ENCODE results near the gene ZC3H10.
"Not testable (repeated sequence)": the region's sequence is repeated elsewhere in the genome, so short reads cannot be mapped to it uniquely, and the experiment has no call there.

The ZC3H10 gene

DNA sequence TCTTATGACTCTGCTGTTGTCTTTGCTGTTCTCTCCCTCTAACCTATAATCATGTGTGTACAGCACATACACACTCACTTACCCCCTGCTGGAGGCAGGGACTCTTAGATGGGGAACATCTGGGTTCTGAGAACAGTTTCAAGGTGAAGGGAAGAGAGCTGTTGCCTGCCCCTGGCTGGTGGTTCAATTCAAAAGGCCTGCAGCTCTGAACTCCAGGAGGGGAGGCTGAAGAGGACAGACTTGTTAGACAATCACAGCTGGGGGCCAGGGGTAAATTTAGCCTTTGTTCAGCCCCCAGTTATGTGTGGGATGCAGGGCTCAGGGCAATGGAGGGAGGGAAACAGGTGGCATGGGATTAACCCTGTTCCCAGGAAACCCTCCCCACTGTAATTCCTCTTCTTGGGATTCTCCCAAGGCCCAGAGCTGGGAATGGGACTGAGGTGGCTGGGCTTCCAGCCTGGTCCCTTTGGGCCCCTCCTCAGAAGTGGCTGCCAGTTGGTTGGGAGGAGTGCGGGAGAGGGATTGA, 36.2 kb downstream of the ZC3H10 start:
- no peak overlapping the region for H3K4me3 ChIP-seq (ENCODE audit: low read length)
- no peak for TF ChIP-seq CTCF (conservative IDR thresholded peaks at IDR 0.05; ENCODE audit: low read depth, low read length)
- no peak for DNase-seq (ENCODE audit: low read depth)

DNA sequence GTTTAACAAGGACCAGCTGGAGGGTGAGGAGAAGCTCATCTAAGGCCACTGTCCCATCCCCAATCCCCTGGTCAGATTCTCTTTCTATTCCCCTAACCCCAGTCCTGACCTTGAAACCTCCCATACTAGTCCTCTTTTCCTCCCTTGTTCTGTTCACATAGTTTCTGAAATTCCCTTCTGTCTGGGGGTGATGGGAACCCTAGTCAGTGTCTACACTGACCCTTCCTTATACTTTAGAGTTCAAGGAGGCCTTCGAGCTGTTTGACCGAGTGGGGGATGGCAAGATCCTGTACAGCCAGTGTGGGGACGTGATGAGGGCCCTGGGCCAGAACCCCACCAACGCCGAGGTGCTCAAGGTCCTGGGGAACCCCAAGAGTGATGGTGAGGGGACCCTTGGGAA, 36.8 kb downstream of the ZC3H10 start:
- TF ChIP-seq CTCF (conservative IDR thresholded peaks at IDR 0.05; ENCODE audit: low read depth, low read length), result no peak
- H3K4me3 ChIP-seq (ENCODE audit: low read length), result no peak overlapping the region
- no peak for DNase-seq (ENCODE audit: low read depth)

DNA sequence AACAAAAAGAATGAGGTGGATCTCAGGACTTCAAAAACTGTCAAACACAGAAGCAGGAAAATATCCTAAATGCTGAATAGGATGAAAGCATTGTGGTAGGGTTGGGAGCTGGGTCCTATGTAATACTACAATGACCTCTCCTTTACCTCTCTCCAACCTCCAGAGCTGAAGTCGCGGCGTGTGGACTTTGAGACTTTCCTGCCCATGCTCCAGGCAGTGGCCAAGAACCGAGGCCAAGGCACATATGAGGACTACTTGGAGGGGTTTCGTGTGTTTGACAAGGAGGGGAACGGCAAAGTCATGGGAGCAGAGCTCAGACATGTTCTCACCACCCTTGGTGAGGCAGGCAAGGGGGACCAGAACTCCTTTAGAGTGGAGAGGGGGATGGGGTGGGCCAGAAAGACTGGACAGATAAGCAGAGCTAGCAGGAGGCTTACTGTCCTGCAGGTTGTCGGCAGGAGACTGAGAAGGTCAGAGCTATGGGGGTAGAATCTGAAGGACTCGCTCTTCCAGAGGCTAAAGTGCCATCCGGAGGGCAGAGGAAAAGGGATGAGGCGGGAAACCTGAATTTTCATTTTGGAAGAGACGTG, 37.3 kb downstream of the ZC3H10 start:
- H3K4me3 ChIP-seq (ENCODE audit: low read length), result no peak overlapping the region
- no peak for TF ChIP-seq CTCF (conservative IDR thresholded peaks at IDR 0.05; ENCODE audit: low read depth, low read length)
- no peak for DNase-seq (ENCODE audit: low read depth)

DNA sequence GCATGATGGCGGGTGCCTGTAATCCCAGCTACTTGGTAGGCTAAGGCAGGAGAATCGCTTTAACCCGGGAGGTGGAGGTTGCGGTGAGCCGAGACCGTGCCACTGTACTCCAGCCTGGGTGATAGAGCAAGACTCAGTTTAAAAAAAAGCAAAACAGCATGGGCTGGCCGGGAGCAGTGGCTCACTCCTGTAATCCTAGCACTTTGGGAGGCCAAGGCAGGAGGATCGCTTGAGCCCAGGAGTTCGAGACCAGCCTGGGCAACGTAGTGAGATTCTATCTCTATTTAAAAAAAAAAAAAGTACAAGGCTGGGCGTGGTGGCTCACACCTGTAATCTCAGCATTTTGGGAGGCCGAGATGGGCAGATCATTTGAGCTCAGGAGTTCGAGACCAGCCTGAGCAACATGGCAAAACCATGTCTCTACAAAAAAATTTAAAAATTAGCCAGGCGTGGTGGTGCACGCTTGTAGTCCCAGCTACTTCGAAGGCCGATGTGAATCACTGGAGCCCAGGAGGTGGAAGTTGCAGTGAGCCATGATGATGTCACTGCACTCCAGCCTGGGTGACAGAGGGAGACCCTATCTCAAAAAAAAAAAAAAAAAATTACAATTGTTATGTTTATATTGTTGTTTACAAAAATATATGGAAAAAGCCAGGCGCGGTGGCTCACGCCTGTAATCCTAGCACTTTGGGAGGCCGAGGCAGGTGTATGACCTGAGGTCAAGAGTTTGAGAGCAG, 38.6 kb downstream of the ZC3H10 start:
- not testable (repeated sequence) for DNase-seq (ENCODE audit: low read depth)
- peak overlapping the region; percentile 99 for H3K4me3 ChIP-seq (ENCODE audit: low read length)

DNA sequence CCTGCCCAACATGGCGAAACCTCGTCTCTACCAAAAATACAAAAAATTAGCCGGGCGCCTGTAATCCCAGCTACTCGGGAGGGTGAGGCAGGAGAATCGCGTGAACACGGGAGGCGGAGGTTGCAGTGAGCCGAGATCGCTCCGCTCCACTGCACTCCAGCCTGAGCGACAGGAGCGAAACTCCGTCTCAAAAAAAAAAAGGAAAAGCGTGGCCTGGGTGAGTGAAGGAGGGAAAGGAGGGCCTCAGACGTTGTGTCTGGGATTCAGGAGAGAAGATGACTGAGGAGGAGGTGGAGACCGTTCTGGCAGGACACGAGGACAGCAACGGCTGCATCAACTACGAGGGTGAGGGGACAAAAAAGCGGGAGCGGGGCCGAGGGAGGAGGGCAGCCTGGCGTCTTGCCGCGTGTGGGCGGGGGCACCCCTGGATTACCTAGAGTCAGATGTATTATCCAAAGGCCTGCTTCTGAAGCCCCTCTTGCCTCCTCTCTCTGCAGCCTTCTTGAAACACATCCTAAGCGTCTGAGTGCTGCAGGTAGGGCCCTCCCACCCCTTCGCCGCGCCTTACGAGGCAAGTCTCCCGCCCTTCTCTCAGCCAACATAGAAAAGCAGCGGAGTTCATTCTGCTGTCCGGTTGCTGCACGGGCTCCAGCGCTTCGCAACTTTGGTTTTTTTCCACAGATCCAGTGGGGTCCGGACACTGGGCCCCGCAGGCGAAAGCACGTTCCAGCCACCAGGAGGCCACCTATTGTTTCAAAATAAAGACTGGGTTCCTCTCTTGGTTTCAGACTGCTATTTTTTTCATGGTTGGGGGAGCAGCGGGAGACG, 39.3 kb downstream of the ZC3H10 start:
- peak; percentile 63 for TF ChIP-seq CTCF (conservative IDR thresholded peaks at IDR 0.05; ENCODE audit: low read depth, low read length)
- peak overlapping the region; percentile 99 for H3K4me3 ChIP-seq (ENCODE audit: low read length)
- DNase-seq (ENCODE audit: low read depth), result peak; percentile 34

DNA sequence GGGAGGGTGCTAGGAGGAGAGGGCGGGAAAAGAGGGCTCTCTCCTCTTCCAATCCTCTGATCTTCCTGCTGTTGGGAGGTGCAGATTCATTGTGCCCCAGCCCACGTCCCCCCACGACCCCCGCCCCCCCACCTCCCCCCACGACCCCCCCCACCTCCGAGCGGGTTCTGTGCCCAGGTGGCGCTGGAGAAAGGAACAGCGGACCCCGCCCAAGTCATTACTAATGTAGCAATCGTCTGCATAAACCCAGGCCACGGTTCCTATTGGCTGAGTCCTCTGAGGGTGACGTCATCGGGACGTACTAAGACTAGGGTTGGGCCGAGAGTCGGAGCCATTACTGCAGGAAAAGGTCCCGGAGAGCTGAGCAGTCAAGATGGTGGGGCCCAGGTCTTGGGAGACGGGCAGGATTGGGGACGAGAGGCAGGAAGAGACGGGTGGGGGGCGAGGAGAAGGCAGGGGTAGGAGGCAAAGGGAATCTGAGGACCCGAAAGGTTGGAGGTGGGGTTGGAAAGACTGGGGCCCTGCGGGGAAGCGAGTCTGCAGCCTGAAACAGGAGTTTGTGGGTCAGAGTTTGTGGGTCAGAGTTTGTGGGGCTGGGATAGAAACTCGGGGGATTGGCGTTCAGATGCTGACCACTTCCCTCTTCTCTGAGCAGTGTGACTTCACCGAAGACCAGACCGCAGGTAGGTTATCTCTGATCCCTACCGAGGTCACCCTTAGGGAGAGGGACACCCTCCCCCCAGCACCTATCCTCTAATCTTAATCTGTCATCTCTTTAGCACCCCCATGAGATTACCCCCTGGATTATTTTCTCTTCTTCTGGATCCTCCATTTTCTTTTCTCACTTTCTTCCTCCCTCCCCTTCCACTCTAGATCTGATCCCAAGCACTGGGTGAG, 40.2 kb downstream of the ZC3H10 start, which contains the start of gene MYL6:
TSS of gene MYL6 (plus strand) at position 331 of the 897 bp plus-strand sequence. CDS start at position 374, 43 bp downstream.
- peak; percentile 93 for DNase-seq (ENCODE audit: low read depth)
- TF ChIP-seq CTCF (conservative IDR thresholded peaks at IDR 0.05; ENCODE audit: low read depth, low read length), result no peak
- H3K4me3 ChIP-seq (ENCODE audit: low read length), result peak within 1 kb of the TSS; percentile 99

Measured in retinal pigment epithelial cell (primary cell).